ENCODE results near the gene EIF4G3. TPM values are rescaled to one million over a fixed set of nuclear protein-coding genes. Genes with fewer than 3 reads are reported as not detected.
"Not testable (repeated sequence)": the region's sequence is repeated elsewhere in the genome, so short reads cannot be mapped to it uniquely, and the experiment has no call there.

Gene EIF4G3
- total RNA-seq, 1 donor from 2014 or later, result 38.4 TPM

- no peak overlapping the region for H3K4me3 ChIP-seq (ENCODE audit: low read depth, low read length)
- H3K36me3 ChIP-seq (ENCODE audit: control insufficient read depth, insufficient read depth, low read length), result no peaks in the 10 kb centered on the region
- DNase-seq (ENCODE audit: low read depth), result no peak
- TF ChIP-seq CTCF (IDR thresholded peaks at IDR 0.05; ENCODE audit: insufficient read depth, low read length, poor library complexity, severe bottlenecking), result no peak
- H3K27me3 ChIP-seq (ENCODE audit: control insufficient read depth, insufficient read depth, low read length), result no peaks in the 10 kb centered on the region
These were observed 35.7 kb downstream of the EIF4G3 start for GRCh38 chr1:21141030-21141429.

- H3K36me3 ChIP-seq (ENCODE audit: control insufficient read depth, insufficient read depth, low read length), result no peaks in the 10 kb centered on the region
- H3K4me3 ChIP-seq (ENCODE audit: low read depth, low read length), result no peak overlapping the region
- H3K27me3 ChIP-seq (ENCODE audit: control insufficient read depth, insufficient read depth, low read length), result no peaks in the 10 kb centered on the region
- no peak for DNase-seq (ENCODE audit: low read depth)
- TF ChIP-seq CTCF (IDR thresholded peaks at IDR 0.05; ENCODE audit: insufficient read depth, low read length, poor library complexity, severe bottlenecking), result no peak
These were observed 37.1 kb downstream of the EIF4G3 start for GRCh38 chr1:21139601-21140000.

GRCh38 chr1:21136344-21136743 lies 40.4 kb downstream of the EIF4G3 start:
- DNase-seq (ENCODE audit: low read depth); H3K36me3 ChIP-seq (ENCODE audit: control insufficient read depth, insufficient read depth, low read length); H3K27me3 ChIP-seq (ENCODE audit: control insufficient read depth, insufficient read depth, low read length); H3K4me3 ChIP-seq (ENCODE audit: low read depth, low read length): not testable (repeated sequence)

- DNase-seq (ENCODE audit: low read depth), result no peak
- no peak for TF ChIP-seq CTCF (IDR thresholded peaks at IDR 0.05; ENCODE audit: insufficient read depth, low read length, poor library complexity, severe bottlenecking)
- Histone ChIP-seq H3K36me3 (ENCODE audit: control insufficient read depth, insufficient read depth, low read length) (no peaks in the 10 kb centered on the region), H3K4me3 (ENCODE audit: low read depth, low read length) (no peak overlapping the region), H3K27me3 (ENCODE audit: control insufficient read depth, insufficient read depth, low read length) (no peaks in the 10 kb centered on the region)
These were observed 45.5 kb downstream of the EIF4G3 start for GRCh38 chr1:21131200-21131599.

- DNase-seq (ENCODE audit: low read depth), result no peak
- Histone ChIP-seq H3K36me3 (ENCODE audit: control insufficient read depth, insufficient read depth, low read length) (no peaks in the 10 kb centered on the region), H3K4me3 (ENCODE audit: low read depth, low read length) (no peak overlapping the region), H3K27me3 (ENCODE audit: control insufficient read depth, insufficient read depth, low read length) (no peaks in the 10 kb centered on the region)
- TF ChIP-seq CTCF (IDR thresholded peaks at IDR 0.05; ENCODE audit: insufficient read depth, low read length, poor library complexity, severe bottlenecking), result no peak
These were observed 47.3 kb downstream of the EIF4G3 start for GRCh38 chr1:21129407-21129806.

- no peak for TF ChIP-seq CTCF (IDR thresholded peaks at IDR 0.05; ENCODE audit: insufficient read depth, low read length, poor library complexity, severe bottlenecking)
- no peaks in the 10 kb centered on the region for H3K36me3 ChIP-seq (ENCODE audit: control insufficient read depth, insufficient read depth, low read length)
- DNase-seq (ENCODE audit: low read depth), result no peak
- H3K27me3 ChIP-seq (ENCODE audit: control insufficient read depth, insufficient read depth, low read length), result no peaks in the 10 kb centered on the region
- H3K4me3 ChIP-seq (ENCODE audit: low read depth, low read length), result no peak overlapping the region
These were observed 50.4 kb downstream of the EIF4G3 start for GRCh38 chr1:21126324-21126723.
